ENCODE data around the gene CCDC57.

GRCh38 chr17:82058230-82058854 is 154.3 kb downstream of the CCDC57 start:
- TF ChIP-seq CTCF (optimal IDR thresholded peaks at IDR 0.05 in 1 of 3, IDR thresholded peaks at IDR 0.05 in 1 of 3, conservative IDR thresholded peaks at IDR 0.05 in 1 of 3; ENCODE audit: extremely low read depth in 1 of 3, insufficient read depth in 2 of 3, low read length in 3 of 3) (no peak), EZH2 (IDR thresholded peaks at IDR 0.05; ENCODE audit: low read length) (no peak)

Measured in keratinocyte (primary cell).